Peyer's patch (tissue), 4 donors: Measurements from ENCODE around the gene USP32. TPM values are rescaled to one million over a fixed set of nuclear protein-coding genes. Genes with fewer than 3 reads are reported as not detected.

Source experiments
- DNase-seq, 3 donors: peaks; one replicate each; pipeline ENCODE4 v3.0.0-alpha.2; 2017 to 2019
- H3K27ac ChIP-seq, 4 donors: fragments of 200-600 bp; sonication (generic); one replicate each; pipeline ENCODE4 v1.5.1; 2016 to 2019
- H3K27me3 ChIP-seq, 2 donors: fragments of 200-600 bp; sonication (generic); one replicate each; pipeline ENCODE4 v1.5.1; 2019
- H3K36me3 ChIP-seq, 3 donors: fragments of 200-600 bp; sonication (generic); one replicate each; pipeline ENCODE4 v1.5.1; 2016 to 2019
- H3K4me1 ChIP-seq, 4 donors: fragments of 200-600 bp; sonication (generic); one replicate each; pipeline ENCODE4 v1.5.1; 2016 to 2019
- H3K4me3 ChIP-seq, 4 donors: fragments of 200-600 bp; sonication (generic); 1 replicate in 3 of 4; 2 replicates in 1 of 4; pipeline ENCODE4 v1.5.1; 2016 to 2019; ENCODE audit warnings: mild to moderate bottlenecking in 1 of 4
- H3K9me3 ChIP-seq, 4 donors: fragments of 200-600 bp; sonication (generic); one replicate each; pipeline ENCODE4 v1.5.1; 2016 to 2019; ENCODE audit warnings: mild to moderate bottlenecking in 1 of 4
- POLR2A ChIP-seq, 2 donors: fragments of 450-650 bp; IDR thresholded peaks; one replicate each; pipeline ENCODE4 v1.5.1; 2017; ENCODE audit warnings: antibody characterized with exemption in 2 of 2, mild to moderate bottlenecking in 2 of 2, moderate library complexity in 2 of 2
- small RNA-seq, 2 donors: library from RNA; depleted of rRNA; stranded (forward); fragments of <200 nt; gene quantifications; one replicate each; pipeline ENCODE3, GENCODE V24; 2016
- total RNA-seq, 4 donors: library from RNA; depleted of rRNA; stranded (reverse); fragments of >200 nt; gene quantifications; one replicate each; pipeline ENCODE4 v1.1.0, GENCODE V29; 2016
- TF ChIP-seq, protein P1 (sequence below), 6 experiments: fragments of 450-650 bp in 4 of 6; fragments of 200-600 bp in 2 of 6; sonication (generic) in 1 of 6; IDR thresholded peaks; one replicate each; pipeline ENCODE4 v1.5.1; 2017 to 2019; ENCODE audit warnings: antibody characterized with exemption in 6 of 6, mild to moderate bottlenecking in 3 of 6, moderate library complexity in 1 of 6

USP32 gene
- total RNA-seq, 4 donors from 2014 or later: 31.5 to 52.8 (median 48.6) TPM

DNA sequence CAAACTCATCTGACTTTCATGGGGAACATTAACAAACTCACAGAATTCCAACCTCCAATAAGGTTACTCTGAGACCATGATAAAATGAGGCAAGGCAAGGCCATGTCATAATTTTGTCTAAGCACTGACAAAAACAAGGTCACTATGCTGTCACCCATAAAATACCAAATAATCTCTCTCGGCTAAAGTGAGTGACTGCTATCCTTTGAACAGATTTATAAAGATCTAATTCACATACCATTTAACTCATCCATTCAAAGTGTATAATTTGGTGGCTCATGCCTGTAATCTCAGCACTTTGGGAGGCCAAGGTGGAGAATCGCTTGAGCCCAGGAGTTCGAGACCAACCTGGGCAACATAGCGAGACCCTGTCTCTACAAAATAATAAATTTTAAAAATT lies 262.8 kb downstream of the USP32 start:
- H3K4me3 ChIP-seq: no peak overlapping the region
- DNase-seq: no peak
- no peaks in the 10 kb centered on the region for H3K36me3 ChIP-seq
- peaks cover 0 to 3% (median under 1%) of the 10 kb centered on the region in 4 donors for H3K4me1 ChIP-seq
- no peak overlapping the region for H3K27ac ChIP-seq
- TF ChIP-seq POLR2A (IDR thresholded peaks at IDR 0.05): no peak
- TF ChIP-seq, protein P1, sequence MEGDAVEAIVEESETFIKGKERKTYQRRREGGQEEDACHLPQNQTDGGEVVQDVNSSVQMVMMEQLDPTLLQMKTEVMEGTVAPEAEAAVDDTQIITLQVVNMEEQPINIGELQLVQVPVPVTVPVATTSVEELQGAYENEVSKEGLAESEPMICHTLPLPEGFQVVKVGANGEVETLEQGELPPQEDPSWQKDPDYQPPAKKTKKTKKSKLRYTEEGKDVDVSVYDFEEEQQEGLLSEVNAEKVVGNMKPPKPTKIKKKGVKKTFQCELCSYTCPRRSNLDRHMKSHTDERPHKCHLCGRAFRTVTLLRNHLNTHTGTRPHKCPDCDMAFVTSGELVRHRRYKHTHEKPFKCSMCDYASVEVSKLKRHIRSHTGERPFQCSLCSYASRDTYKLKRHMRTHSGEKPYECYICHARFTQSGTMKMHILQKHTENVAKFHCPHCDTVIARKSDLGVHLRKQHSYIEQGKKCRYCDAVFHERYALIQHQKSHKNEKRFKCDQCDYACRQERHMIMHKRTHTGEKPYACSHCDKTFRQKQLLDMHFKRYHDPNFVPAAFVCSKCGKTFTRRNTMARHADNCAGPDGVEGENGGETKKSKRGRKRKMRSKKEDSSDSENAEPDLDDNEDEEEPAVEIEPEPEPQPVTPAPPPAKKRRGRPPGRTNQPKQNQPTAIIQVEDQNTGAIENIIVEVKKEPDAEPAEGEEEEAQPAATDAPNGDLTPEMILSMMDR (IDR thresholded peaks at IDR 0.05): no peak
- no peaks in the 10 kb centered on the region for H3K27me3 ChIP-seq
- H3K9me3 ChIP-seq: no peaks in the 10 kb centered on the region

Small RNA genes within 50 kb of the gene (small RNA-seq; reads per million reads assigned to genes)
- gene SCARNA20: 19.2 to 281 reads per million in 2 donors

Other genes with a start within 250 kb of the USP32 start
- 10 to 100 TPM in 2 of 4 donors, 1 to 10 TPM in 1, not detected in 1; 1.6 to 18.4 (median 12.3) TPM for gene CA4, start 242.2 kb downstream of the USP32 start, total RNA-seq
- not detected for gene CHCT1, start 30.4 kb upstream of the USP32 start, total RNA-seq
- 10 to 100 TPM; 14.0 to 18.4 (median 15.4) TPM for gene APPBP2, start 134.1 kb upstream of the USP32 start, total RNA-seq
- 10 to 100 TPM; 12.9 to 17.4 (median 14.3) TPM for gene PPM1D, start 208.1 kb upstream of the USP32 start, total RNA-seq